PFSK-1 (cell line): ENCODE measurements around the gene ACTR3.

Experiments used
- FOXP2 ChIP-seq: optimal IDR thresholded peaks from 2 replicates; pipeline ENCODE3; 2011; ENCODE audit warnings: borderline replicate concordance, control low read depth, inconsistent platforms; ENCODE audit not compliant: insufficient read depth; ENCODE audit errors: extremely low read length, extremely low read depth
- POLR2AphosphoS5 ChIP-seq: IDR thresholded peaks from 2 replicates; pipeline ENCODE4 v1.6.1; 2012; ENCODE audit warnings: low read depth, mild to moderate bottlenecking, control low read depth, low read length, moderate library complexity
- SIN3A ChIP-seq: IDR thresholded peaks from 2 replicates; pipeline ENCODE4 v1.6.1; 2012; ENCODE audit warnings: mild to moderate bottlenecking, low read length, moderate library complexity, borderline replicate concordance; ENCODE audit not compliant: insufficient read depth
- TAF1 ChIP-seq: IDR thresholded peaks from 2 replicates; pipeline ENCODE4 v1.6.1; 2012; ENCODE audit warnings: low read length, control low read depth, borderline replicate concordance; ENCODE audit not compliant: insufficient read depth
- TF ChIP-seq, protein P1 (sequence below), 2 experiments: IDR thresholded peaks; 2 replicates each; pipeline versions ENCODE4 v1.6.1 to v1.8.0; 2011 to 2012; ENCODE audit warnings: low read depth in 2 of 2, low read length in 2 of 2, control low read depth in 1 of 2, inconsistent platforms in 1 of 2, mild to moderate bottlenecking in 1 of 2, moderate library complexity in 1 of 2; ENCODE audit not compliant: insufficient read depth in 1 of 2

ACTR3 gene

DNA sequence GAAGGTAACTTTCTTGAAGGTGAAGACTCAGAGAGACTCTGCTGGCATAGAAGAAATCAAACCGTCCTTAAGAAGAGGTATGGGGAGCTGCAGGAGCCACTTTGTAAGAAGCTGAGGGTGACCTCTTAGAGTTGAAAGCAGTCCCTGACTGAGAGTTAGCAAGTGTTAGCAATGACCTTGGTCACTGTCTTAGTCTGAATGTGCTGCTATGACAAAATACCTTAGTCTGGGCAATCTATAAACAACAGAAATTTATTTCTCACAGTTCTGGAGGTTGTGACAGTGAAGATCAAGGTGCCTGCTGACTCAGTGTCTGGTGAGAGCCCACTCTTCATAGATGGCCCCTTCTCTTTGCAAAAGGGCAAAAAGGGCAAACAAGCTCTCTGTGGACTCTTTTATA is 35.7 kb upstream of the ACTR3 start:
- TF ChIP-seq, protein P1, sequence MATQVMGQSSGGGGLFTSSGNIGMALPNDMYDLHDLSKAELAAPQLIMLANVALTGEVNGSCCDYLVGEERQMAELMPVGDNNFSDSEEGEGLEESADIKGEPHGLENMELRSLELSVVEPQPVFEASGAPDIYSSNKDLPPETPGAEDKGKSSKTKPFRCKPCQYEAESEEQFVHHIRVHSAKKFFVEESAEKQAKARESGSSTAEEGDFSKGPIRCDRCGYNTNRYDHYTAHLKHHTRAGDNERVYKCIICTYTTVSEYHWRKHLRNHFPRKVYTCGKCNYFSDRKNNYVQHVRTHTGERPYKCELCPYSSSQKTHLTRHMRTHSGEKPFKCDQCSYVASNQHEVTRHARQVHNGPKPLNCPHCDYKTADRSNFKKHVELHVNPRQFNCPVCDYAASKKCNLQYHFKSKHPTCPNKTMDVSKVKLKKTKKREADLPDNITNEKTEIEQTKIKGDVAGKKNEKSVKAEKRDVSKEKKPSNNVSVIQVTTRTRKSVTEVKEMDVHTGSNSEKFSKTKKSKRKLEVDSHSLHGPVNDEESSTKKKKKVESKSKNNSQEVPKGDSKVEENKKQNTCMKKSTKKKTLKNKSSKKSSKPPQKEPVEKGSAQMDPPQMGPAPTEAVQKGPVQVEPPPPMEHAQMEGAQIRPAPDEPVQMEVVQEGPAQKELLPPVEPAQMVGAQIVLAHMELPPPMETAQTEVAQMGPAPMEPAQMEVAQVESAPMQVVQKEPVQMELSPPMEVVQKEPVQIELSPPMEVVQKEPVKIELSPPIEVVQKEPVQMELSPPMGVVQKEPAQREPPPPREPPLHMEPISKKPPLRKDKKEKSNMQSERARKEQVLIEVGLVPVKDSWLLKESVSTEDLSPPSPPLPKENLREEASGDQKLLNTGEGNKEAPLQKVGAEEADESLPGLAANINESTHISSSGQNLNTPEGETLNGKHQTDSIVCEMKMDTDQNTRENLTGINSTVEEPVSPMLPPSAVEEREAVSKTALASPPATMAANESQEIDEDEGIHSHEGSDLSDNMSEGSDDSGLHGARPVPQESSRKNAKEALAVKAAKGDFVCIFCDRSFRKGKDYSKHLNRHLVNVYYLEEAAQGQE (IDR thresholded peaks at IDR 0.05; ENCODE audit: insufficient read depth in 1 of 2, low read depth in 2 of 2, low read length in 2 of 2): no peak
- TF ChIP-seq FOXP2 (no peak), SIN3A (no peak), POLR2AphosphoS5 (no peak), TAF1 (no peak)

DNA sequence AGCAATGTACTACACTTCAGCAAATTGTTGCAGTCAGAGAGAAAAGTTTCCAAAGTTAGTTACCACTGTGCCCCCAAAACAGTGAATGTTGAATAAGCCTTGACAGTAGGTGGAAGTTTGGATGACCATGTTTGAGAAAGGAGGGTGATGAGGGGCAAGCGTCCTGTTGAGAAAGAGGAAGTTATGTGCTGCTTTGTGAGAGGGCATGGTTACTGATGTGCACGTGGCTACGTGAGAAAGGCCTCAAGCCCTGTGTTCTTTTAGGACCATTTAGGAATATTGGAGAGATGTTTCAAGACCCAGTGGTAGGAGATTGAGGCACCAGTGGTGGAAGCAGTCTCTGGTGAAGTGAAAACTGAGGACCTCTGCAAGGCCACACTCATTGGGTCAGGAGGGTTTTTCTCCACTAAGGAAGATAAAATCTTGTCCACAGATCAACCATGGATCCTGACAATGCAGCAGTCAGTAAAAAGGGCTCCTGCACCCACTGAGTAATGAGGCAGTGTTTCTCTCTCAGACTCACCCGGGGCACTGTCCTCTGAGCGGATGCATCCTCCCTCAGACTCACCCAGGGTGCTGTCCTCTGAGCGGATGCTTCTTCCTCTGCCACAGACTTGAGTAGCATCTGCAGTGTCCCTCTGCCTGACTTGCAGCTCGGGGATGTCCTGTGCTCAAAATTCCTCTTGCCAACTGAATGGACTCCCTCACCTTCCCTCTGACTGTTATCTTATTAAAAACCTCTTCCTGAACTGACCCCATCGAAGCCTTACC is 34.7 kb upstream of the ACTR3 start:
- no peak for TF ChIP-seq POLR2AphosphoS5
- no peak for TF ChIP-seq TAF1
- no peak for TF ChIP-seq SIN3A
- TF ChIP-seq FOXP2: no peak
- TF ChIP-seq, protein P1 (IDR thresholded peaks at IDR 0.05; ENCODE audit: insufficient read depth in 1 of 2, low read depth in 2 of 2, low read length in 2 of 2): no peak

DNA sequence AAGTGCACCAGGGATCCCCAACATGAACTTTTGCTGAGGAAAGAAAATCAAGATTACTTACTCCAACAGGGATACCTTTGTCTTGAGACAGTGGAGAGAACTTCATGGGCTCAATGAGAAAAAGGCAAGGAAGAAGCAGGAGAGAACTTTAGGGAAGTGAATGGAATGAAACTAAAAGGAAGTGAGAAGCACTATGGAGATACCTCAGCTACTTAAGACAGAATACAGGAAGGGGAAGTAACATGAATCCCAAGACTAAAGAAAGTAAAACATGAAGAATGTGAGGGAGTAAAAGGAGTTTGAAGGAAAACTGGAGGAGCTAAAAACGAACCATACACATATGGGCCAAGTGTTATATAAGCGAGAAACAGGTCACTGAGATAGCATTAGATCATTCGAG is 32.4 kb upstream of the ACTR3 start:
- TF ChIP-seq, protein P1 (IDR thresholded peaks at IDR 0.05; ENCODE audit: insufficient read depth in 1 of 2, low read depth in 2 of 2, low read length in 2 of 2): no peak
- TF ChIP-seq FOXP2: no peak

DNA sequence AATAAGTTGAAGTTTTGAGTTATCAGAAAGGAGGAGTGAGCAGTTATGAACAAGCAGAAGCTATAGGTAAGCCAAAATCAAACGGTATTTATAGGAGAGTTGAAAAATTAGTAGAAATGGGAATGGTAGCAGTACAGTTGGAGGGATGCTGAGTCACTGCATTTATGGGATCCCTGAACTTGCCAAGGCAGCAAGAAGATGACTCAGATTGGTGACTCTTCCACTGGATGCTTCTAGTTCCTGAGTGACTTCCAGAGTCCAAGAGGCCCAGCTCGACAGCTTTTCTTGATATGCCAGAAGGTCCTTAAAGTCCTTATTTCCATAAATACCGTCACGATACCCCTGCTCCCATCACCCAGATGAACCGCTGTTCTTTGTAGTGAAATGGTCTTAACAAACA is 31.1 kb upstream of the ACTR3 start:
- TF ChIP-seq FOXP2 (no peak), POLR2AphosphoS5 (no peak), SIN3A (no peak), TAF1 (no peak)
- TF ChIP-seq, protein P1 (IDR thresholded peaks at IDR 0.05; ENCODE audit: insufficient read depth in 1 of 2, low read depth in 2 of 2, low read length in 2 of 2): no peak

DNA sequence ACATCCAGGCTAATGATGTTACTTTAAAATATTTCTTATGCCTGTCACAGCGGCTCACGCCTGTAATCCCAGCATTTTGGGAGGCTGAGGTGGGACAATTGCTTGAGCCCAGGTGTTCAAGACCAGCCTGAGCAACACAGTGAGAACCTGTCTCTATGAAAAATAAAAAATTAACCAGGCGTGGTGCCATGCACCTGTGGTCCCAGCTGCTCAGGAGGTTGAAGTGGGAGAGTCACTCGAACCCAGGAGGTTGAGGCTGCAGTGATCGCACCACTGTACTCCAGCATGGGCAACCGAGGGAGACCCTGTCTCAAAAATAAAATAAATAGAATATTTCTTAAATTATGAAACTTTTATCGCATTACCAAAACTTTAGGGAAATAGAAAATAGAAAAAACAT is 28.1 kb upstream of the ACTR3 start:
- TF ChIP-seq TAF1 (no peak), POLR2AphosphoS5 (no peak), FOXP2 (no peak), SIN3A (no peak)
- TF ChIP-seq, protein P1 (IDR thresholded peaks at IDR 0.05; ENCODE audit: insufficient read depth in 1 of 2, low read depth in 2 of 2, low read length in 2 of 2): no peak
